Neural cell (in vitro differentiated cells): Measurements from ENCODE around the gene PLEKHG3. TPM values are rescaled to one million over a fixed set of nuclear protein-coding genes. Genes with fewer than 3 reads are reported as not detected.

ENCODE experiments used
- H2AFZ ChIP-seq: fragments of 200-600, 300-800 bp; sonication (generic), shearing (Covaris generic); 2 replicates; pipeline ENCODE4 v1.6.0; 2014; ENCODE audit warnings: low read depth, mild to moderate bottlenecking, antibody characterized with exemption, low read length, moderate library complexity
- H3F3A ChIP-seq: fragments of 200-600 bp; shearing (Covaris generic); 2 replicates; pipeline ENCODE4 v1.6.1; 2016; ENCODE audit warnings: mild to moderate bottlenecking, moderate library complexity, mixed read lengths, antibody characterized with exemption, low read length; ENCODE audit not compliant: insufficient read depth, poor library complexity, severe bottlenecking
- H3K27ac ChIP-seq: fragments of 200-600, 300-800 bp; sonication (generic), shearing (Covaris generic); 2 replicates; pipeline ENCODE4 v1.5.1; 2014; ENCODE audit warnings: mild to moderate bottlenecking, low read length, moderate library complexity
- H3K27me3 ChIP-seq: fragments of 300-800, 200-600 bp; sonication (generic), shearing (Covaris generic); 2 replicates; pipeline ENCODE4 v1.6.0; 2014; ENCODE audit warnings: mild to moderate bottlenecking, low read depth, low read length, moderate library complexity; ENCODE audit not compliant: insufficient read depth
- H3K36me3 ChIP-seq: fragments of 300-800, 200-600 bp; sonication (generic), shearing (Covaris generic); 2 replicates; pipeline ENCODE4 v1.5.1; 2014; ENCODE audit warnings: mild to moderate bottlenecking, antibody characterized with exemption, low read length, moderate library complexity; ENCODE audit not compliant: insufficient read depth
- H3K4me2 ChIP-seq: fragments of 300-800, 200-600 bp; sonication (generic), shearing (Covaris generic); 2 replicates; pipeline ENCODE4 v1.6.0; 2014; ENCODE audit warnings: mild to moderate bottlenecking, low read length
- H3K4me3 ChIP-seq: fragments of 300-800, 200-600 bp; sonication (generic), shearing (Covaris generic); 2 replicates; pipeline ENCODE4 v1.5.1; 2014; ENCODE audit warnings: mild to moderate bottlenecking, low read length, moderate library complexity
- H3K79me2 ChIP-seq: fragments of 200-600 bp; shearing (Covaris generic); replicated peaks from 2 replicates; pipeline ENCODE4 v1.6.0; 2014; ENCODE audit warnings: mild to moderate bottlenecking, low read length, moderate library complexity; ENCODE audit not compliant: insufficient read depth
- H3K9ac ChIP-seq: fragments of 300-800, 200-600 bp; sonication (generic), shearing (Covaris generic); 2 replicates; pipeline ENCODE4 v1.6.1; 2016; ENCODE audit warnings: mild to moderate bottlenecking, low read length, mixed read lengths
- H3K9me2 ChIP-seq: fragments of 200-600 bp; shearing (Covaris generic); 2 replicates; pipeline ENCODE4 v1.6.1; 2016; ENCODE audit warnings: mild to moderate bottlenecking, low read length, mixed read lengths; ENCODE audit not compliant: insufficient read depth
- H3K9me3 ChIP-seq: fragments of 200-600, 300-800 bp; sonication (generic), shearing (Covaris generic); 2 replicates; pipeline ENCODE4 v1.6.1; 2016; ENCODE audit warnings: mild to moderate bottlenecking, mixed run types, low read length, moderate library complexity, mixed read lengths
- H4K20me1 ChIP-seq: fragments of 200-600 bp; shearing (Covaris generic); 2 replicates; pipeline ENCODE4 v1.6.1; 2016; ENCODE audit warnings: mild to moderate bottlenecking, mixed run types; ENCODE audit not compliant: insufficient read depth
- EZH2 ChIP-seq: fragments of 200-600, 300-800 bp; shearing (Covaris generic), sonication (generic); IDR thresholded peaks from 2 replicates; pipeline ENCODE4 v1.6.1; 2014; ENCODE audit warnings: antibody characterized with exemption, low read length, borderline replicate concordance, mild to moderate bottlenecking; ENCODE audit not compliant: insufficient read depth, poor library complexity, severe bottlenecking
- MXI1 ChIP-seq: fragments of 450-650 bp; conservative IDR thresholded peaks from 2 replicates; pipeline ENCODE4 v1.6.1; 2014; ENCODE audit warnings: antibody characterized with exemption, mild to moderate bottlenecking; ENCODE audit not compliant: poor library complexity, severe bottlenecking
- POLR2AphosphoS5 ChIP-seq: IDR thresholded peaks from 2 replicates; pipeline ENCODE4 v1.6.1; 2012
- RAD21 ChIP-seq: fragments of 450-650 bp; conservative IDR thresholded peaks from 2 replicates; pipeline ENCODE4 v1.6.1; 2014; ENCODE audit warnings: antibody characterized with exemption, mild to moderate bottlenecking, moderate library complexity
- SMC3 ChIP-seq: fragments of 450-650 bp; conservative IDR thresholded peaks from 2 replicates; pipeline ENCODE4 v1.6.1; 2014; ENCODE audit warnings: antibody characterized with exemption, mild to moderate bottlenecking, moderate library complexity; ENCODE audit not compliant: poor library complexity
- TAF1 ChIP-seq: IDR thresholded peaks from 2 replicates; pipeline ENCODE4 v1.6.1; 2012; ENCODE audit warnings: low read depth
- polyA plus RNA-seq: library from polyadenylated mRNA; depleted of rRNA; stranded (reverse); fragments of >200 nt; gene quantifications from 2 replicates; pipeline ENCODE4 v1.2.3, GENCODE V29; 2014
- TF ChIP-seq, protein P1 (sequence below): fragments of 450-650 bp; IDR thresholded peaks from 2 replicates; pipeline ENCODE4 v1.5.1; 2014; ENCODE audit warnings: antibody characterized with exemption, mild to moderate bottlenecking, moderate library complexity; ENCODE audit not compliant: poor library complexity, severe bottlenecking
- TF ChIP-seq, protein P2 (sequence below): IDR thresholded peaks from 2 replicates; pipeline ENCODE4 v1.6.1; 2012; ENCODE audit warnings: borderline replicate concordance

The PLEKHG3 gene
- polyA plus RNA-seq, 1 donor from 2014 or later: 15.8 TPM

DNA sequence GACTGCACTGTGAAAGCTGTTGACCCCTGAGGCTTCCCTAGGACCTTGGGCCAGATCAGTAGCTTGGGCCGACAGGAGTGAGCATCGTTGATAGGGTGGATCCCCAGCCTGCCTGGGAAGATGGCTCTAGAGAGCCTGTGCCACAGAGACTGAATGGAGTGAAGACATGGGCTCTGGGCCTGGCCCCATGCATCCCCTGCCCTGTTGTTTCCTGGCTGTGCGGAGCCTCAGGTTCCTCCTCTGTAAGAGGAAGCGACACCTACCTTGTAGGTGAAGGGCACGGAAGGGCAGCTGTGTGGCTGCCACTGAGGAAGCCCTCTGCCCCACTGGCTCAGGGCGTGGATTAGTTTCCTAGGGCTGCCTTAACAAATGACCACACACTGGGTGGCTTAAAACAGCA is 23.9 kb downstream of the PLEKHG3 start:
- H2AFZ ChIP-seq: no peak overlapping the region
- H3F3A ChIP-seq: no peaks in the 10 kb centered on the region
- H3K27ac ChIP-seq: no peak overlapping the region
- no peaks in the 10 kb centered on the region for H3K9me2 ChIP-seq
- H3K9ac ChIP-seq: no peak overlapping the region
- no peaks in the 10 kb centered on the region for H3K27me3 ChIP-seq
- no peaks in the 10 kb centered on the region for H3K9me3 ChIP-seq
- H3K4me3 ChIP-seq: no peak overlapping the region
- TF ChIP-seq, protein P1, sequence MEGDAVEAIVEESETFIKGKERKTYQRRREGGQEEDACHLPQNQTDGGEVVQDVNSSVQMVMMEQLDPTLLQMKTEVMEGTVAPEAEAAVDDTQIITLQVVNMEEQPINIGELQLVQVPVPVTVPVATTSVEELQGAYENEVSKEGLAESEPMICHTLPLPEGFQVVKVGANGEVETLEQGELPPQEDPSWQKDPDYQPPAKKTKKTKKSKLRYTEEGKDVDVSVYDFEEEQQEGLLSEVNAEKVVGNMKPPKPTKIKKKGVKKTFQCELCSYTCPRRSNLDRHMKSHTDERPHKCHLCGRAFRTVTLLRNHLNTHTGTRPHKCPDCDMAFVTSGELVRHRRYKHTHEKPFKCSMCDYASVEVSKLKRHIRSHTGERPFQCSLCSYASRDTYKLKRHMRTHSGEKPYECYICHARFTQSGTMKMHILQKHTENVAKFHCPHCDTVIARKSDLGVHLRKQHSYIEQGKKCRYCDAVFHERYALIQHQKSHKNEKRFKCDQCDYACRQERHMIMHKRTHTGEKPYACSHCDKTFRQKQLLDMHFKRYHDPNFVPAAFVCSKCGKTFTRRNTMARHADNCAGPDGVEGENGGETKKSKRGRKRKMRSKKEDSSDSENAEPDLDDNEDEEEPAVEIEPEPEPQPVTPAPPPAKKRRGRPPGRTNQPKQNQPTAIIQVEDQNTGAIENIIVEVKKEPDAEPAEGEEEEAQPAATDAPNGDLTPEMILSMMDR: no peak
- TF ChIP-seq MXI1: no peak
- no peaks in the 10 kb centered on the region for H3K79me2 ChIP-seq
- no peak overlapping the region for H3K4me2 ChIP-seq
- H4K20me1 ChIP-seq: no peaks in the 10 kb centered on the region
- H3K36me3 ChIP-seq: peaks cover 9% of the 10 kb centered on the region

DNA sequence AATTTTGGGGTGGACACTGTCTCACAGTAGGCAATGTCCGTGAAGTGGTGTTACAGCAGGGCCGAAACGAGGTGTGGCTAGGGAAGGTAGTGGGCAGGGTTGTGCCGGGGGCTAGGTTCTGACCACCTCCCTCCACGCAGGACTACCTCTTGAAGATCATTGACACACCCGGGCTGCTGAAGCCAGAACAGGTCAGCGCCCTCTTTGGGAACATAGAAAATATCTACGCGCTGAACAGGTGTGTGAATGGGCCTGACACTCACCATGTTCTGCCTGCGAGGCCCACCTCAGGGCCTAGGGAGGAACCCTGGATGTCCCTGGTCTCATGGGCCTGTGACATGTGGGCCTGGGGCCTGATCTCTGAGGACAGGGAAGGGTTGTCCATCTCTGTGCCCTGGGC is 24.6 kb downstream of the PLEKHG3 start:
- no peaks in the 10 kb centered on the region for H3K9me2 ChIP-seq

More for the DNA sequence above, 24.6 kb downstream of the PLEKHG3 start:
- Histone ChIP-seq H3K4me3 (no peak overlapping the region), H3F3A (no peaks in the 10 kb centered on the region), H4K20me1 (no peaks in the 10 kb centered on the region), H3K9me3 (no peaks in the 10 kb centered on the region), H3K79me2 (no peaks in the 10 kb centered on the region), H3K27me3 (no peaks in the 10 kb centered on the region), H2AFZ (no peak overlapping the region), H3K36me3 (peaks cover 15% of the 10 kb centered on the region), H3K27ac (no peak overlapping the region), H3K9ac (no peak overlapping the region), H3K4me2 (no peak overlapping the region)
- TF ChIP-seq MXI1: no peak
- no peak for TF ChIP-seq POLR2AphosphoS5
- no peak for TF ChIP-seq RAD21
- TF ChIP-seq, protein P1: no peak
- no peak for TF ChIP-seq TAF1
- TF ChIP-seq EZH2: no peak
- TF ChIP-seq, protein P2, sequence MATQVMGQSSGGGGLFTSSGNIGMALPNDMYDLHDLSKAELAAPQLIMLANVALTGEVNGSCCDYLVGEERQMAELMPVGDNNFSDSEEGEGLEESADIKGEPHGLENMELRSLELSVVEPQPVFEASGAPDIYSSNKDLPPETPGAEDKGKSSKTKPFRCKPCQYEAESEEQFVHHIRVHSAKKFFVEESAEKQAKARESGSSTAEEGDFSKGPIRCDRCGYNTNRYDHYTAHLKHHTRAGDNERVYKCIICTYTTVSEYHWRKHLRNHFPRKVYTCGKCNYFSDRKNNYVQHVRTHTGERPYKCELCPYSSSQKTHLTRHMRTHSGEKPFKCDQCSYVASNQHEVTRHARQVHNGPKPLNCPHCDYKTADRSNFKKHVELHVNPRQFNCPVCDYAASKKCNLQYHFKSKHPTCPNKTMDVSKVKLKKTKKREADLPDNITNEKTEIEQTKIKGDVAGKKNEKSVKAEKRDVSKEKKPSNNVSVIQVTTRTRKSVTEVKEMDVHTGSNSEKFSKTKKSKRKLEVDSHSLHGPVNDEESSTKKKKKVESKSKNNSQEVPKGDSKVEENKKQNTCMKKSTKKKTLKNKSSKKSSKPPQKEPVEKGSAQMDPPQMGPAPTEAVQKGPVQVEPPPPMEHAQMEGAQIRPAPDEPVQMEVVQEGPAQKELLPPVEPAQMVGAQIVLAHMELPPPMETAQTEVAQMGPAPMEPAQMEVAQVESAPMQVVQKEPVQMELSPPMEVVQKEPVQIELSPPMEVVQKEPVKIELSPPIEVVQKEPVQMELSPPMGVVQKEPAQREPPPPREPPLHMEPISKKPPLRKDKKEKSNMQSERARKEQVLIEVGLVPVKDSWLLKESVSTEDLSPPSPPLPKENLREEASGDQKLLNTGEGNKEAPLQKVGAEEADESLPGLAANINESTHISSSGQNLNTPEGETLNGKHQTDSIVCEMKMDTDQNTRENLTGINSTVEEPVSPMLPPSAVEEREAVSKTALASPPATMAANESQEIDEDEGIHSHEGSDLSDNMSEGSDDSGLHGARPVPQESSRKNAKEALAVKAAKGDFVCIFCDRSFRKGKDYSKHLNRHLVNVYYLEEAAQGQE: no peak
- no peak for TF ChIP-seq SMC3
